ENCODE data around the gene NUDT13.

The NUDT13 gene

GRCh38 chr10:73076360-73077183 is 33.7 kb upstream of the NUDT13 start:
- H3K4me3 ChIP-seq (ENCODE audit: low read depth, low read length), result peak overlapping the region; percentile 11
- DNase-seq (ENCODE audit: low read depth), result peak; percentile 89
- TF ChIP-seq CTCF (conservative IDR thresholded peaks at IDR 0.05; ENCODE audit: low read depth, low read length), result no peak

GRCh38 chr10:73079779-73080541 is 30.3 kb upstream of the NUDT13 start:
- H3K4me3 ChIP-seq (ENCODE audit: low read depth, low read length), result no peak overlapping the region
- no peak for DNase-seq (ENCODE audit: low read depth)
- TF ChIP-seq CTCF (conservative IDR thresholded peaks at IDR 0.05; ENCODE audit: low read depth, low read length), result no peak

- no peak for TF ChIP-seq CTCF (conservative IDR thresholded peaks at IDR 0.05; ENCODE audit: low read depth, low read length)
- no peak overlapping the region for H3K4me3 ChIP-seq (ENCODE audit: low read depth, low read length)
- DNase-seq (ENCODE audit: low read depth), result peak; percentile 43
Measured at GRCh38 chr10:73083221-73083620, 27.0 kb upstream of the NUDT13 start.

GRCh38 chr10:73084209-73084608 is 26.0 kb upstream of the NUDT13 start:
- no peak for DNase-seq (ENCODE audit: low read depth)
- TF ChIP-seq CTCF (conservative IDR thresholded peaks at IDR 0.05; ENCODE audit: low read depth, low read length), result no peak
- H3K4me3 ChIP-seq (ENCODE audit: low read depth, low read length), result no peak overlapping the region

GRCh38 chr10:73086816-73087215 is 23.4 kb upstream of the NUDT13 start:
- no peak for TF ChIP-seq CTCF (conservative IDR thresholded peaks at IDR 0.05; ENCODE audit: low read depth, low read length)
- H3K4me3 ChIP-seq (ENCODE audit: low read depth, low read length), result no peak overlapping the region
- DNase-seq (ENCODE audit: low read depth), result no peak

- no peak for TF ChIP-seq CTCF (conservative IDR thresholded peaks at IDR 0.05; ENCODE audit: low read depth, low read length)
- H3K4me3 ChIP-seq (ENCODE audit: low read depth, low read length), result no peak overlapping the region
- peak; percentile 10 for DNase-seq (ENCODE audit: low read depth)
Measured at GRCh38 chr10:73088304-73088703, 22.0 kb upstream of the NUDT13 start.
